HepG2 (cell line): ENCODE data around the gene ZMIZ1. TPM values are rescaled to one million over a fixed set of nuclear protein-coding genes. Genes with fewer than 3 reads are reported as not detected.
A peak's percentile ranks its signal among the peaks of the same experiment; 100 is the strongest.

ENCODE experiments used
- ATAC-seq: fragments of 200-7000 bp; cut with Tn5 transposase; 3 replicates; pipeline ENCODE4 v1.9.1; 2020; ENCODE audit warnings: mild to moderate bottlenecking, moderate library complexity
- BruUV-seq: library from RNA; stranded (reverse); fragments of 400-500 nt; replicated peaks from 2 replicates; lab custom pipeline; 2021; lab: Mats Ljungman, UMichigan
- CTCF ChIA-PET: fragments of 300-600 bp; formaldehyde crosslinking; extraction: SDS; loops from one replicate; lab custom pipeline; 2021; ENCODE audit warnings: low total read pairs, inconsistent platforms, low intra/inter-chr PET ratio; lab: Yijun Ruan, JAX
- POLR2A ChIA-PET: fragments of 350-600 bp; sonication (Branson Sonifier 250); formaldehyde crosslinking; loops from one replicate; lab custom pipeline; 2020; ENCODE audit warnings: antibody characterized with exemption, inconsistent platforms; lab: Yijun Ruan, JAX
- DNase-seq: peaks from one replicate; pipeline ENCODE4 v3.0.0-alpha.2; 2015; ENCODE audit warnings: low spot score
- FAIRE-seq: peaks from 3 replicates; lab custom pipeline; 2011; peaks lifted over from hg19 to GRCh38; lab: Jason Lieb, UNC
- H2AFZ ChIP-seq: one replicate; pipeline ENCODE4 v1.6.1; 2011; ENCODE audit warnings: low read length, inconsistent platforms
- H3K27ac ChIP-seq: fragments of 300-600 bp; 3 replicates; pipeline ENCODE4 v1.8.0; 2011; ENCODE audit warnings: mixed run types, mild to moderate bottlenecking, mixed read lengths, low read length, inconsistent platforms; ENCODE audit not compliant: insufficient read depth; ENCODE audit errors: extremely low read length
- H3K27me3 ChIP-seq, 2 experiments: fragments of 200-600 bp in 1 of 2; 2 replicates in 1 of 2; 3 replicates in 1 of 2; pipeline versions ENCODE4 v1.6.0 to v1.8.0; 2011; ENCODE audit warnings: low read length in 2 of 2, mild to moderate bottlenecking in 2 of 2, moderate library complexity in 2 of 2, inconsistent platforms in 1 of 2; ENCODE audit not compliant: insufficient read depth in 2 of 2, control insufficient read depth in 1 of 2
- H3K36me3 ChIP-seq, 2 experiments: fragments of 200-600 bp in 1 of 2; replicated peaks in 1 of 2; 2 replicates in 1 of 2; 3 replicates in 1 of 2; pipeline versions ENCODE4 v1.5.1 to v1.8.0; 2011; ENCODE audit warnings: low read length in 2 of 2, inconsistent platforms in 1 of 2; ENCODE audit not compliant: insufficient read depth in 2 of 2, control insufficient read depth in 1 of 2
- H3K4me1 ChIP-seq: 2 replicates; pipeline ENCODE4 v1.5.1; 2012; ENCODE audit warnings: low read length, inconsistent platforms; ENCODE audit not compliant: insufficient read depth
- H3K4me2 ChIP-seq: 2 replicates; pipeline ENCODE4 v1.6.0; 2011; ENCODE audit warnings: low read depth, low read length, inconsistent platforms
- H3K4me3 ChIP-seq, 3 experiments: fragments of 200-600 bp in 1 of 3; sonication (generic), shearing (Covaris generic) in 1 of 3; replicated peaks in 1 of 3; 2 replicates each; pipeline ENCODE4 v1.5.1; 2011 to 2016; ENCODE audit warnings: low read length in 3 of 3, inconsistent platforms in 2 of 3, low read depth in 2 of 3, mild to moderate bottlenecking in 2 of 3, control low read depth in 1 of 3, mixed read lengths in 1 of 3; ENCODE audit not compliant: insufficient read depth in 1 of 3
- H3K79me2 ChIP-seq: one replicate; pipeline ENCODE4 v1.6.1; 2011; ENCODE audit warnings: low read length, inconsistent platforms; ENCODE audit not compliant: insufficient read depth
- H3K9ac ChIP-seq: 2 replicates; pipeline ENCODE4 v1.6.0; 2011; ENCODE audit warnings: mild to moderate bottlenecking, low read depth, low read length, inconsistent platforms; ENCODE audit not compliant: insufficient read depth
- H3K9me3 ChIP-seq: 2 replicates; pipeline ENCODE4 v1.5.1; 2012; ENCODE audit warnings: mild to moderate bottlenecking, low read length
- H4K20me1 ChIP-seq: 2 replicates; pipeline ENCODE4 v1.6.0; 2011; ENCODE audit warnings: inconsistent platforms, mild to moderate bottlenecking, low read length, moderate library complexity; ENCODE audit not compliant: insufficient read depth
- AHR ChIP-seq: IDR thresholded peaks from 2 replicates; pipeline ENCODE4 v1.6.1; 2018; ENCODE audit warnings: missing genetic modification reagents, missing compliant biosample characterization
- NRL ChIP-seq: sonication (generic); formaldehyde crosslinking; IDR thresholded peaks from 2 replicates; pipeline ENCODE4 v1.5.0; 2020; ENCODE audit warnings: missing genetic modification reagents, mild to moderate bottlenecking, moderate library complexity, borderline replicate concordance
- WGBS: methylation state at CpG from one replicate; pipeline ENCODE4 v1.1.6; 2017; ENCODE audit warnings: low lambda C conversion rate; 5-methylcytosine and 5-hydroxymethylcytosine counted together
- in situ Hi-C: cut with HindIII; loops from 2 replicates; pipeline ENCODE4 v1.10.0; 2017; ENCODE audit warnings: low pct_unique_long_range_greater_than_20kb; ENCODE audit not compliant: extremely low pct_ligation_motif_present
- intact Hi-C: fragments of 100-400 bp; cut with micrococcal nuclease; formaldehyde crosslinking; loops from one replicate; pipeline ENCODE4 v1.10.0; 2022; ENCODE audit not compliant: unreplicated experiment
- polyA plus RNA-seq, 8 experiments: library from polyadenylated mRNA; depleted of rRNA in 3 of 8; stranded (reverse) in 7 of 8; unstranded in 1 of 8; fragments of >200 nt; fragmentation: Illumina TruSeq in 4 of 8; extraction: Trizol in 4 of 8; gene quantifications; 2 replicates each; pipeline versions ENCODE4 v1.2.1 to v1.2.3, GENCODE V29; 2011 to 2016; ENCODE audit warnings: low read depth in 4 of 8, missing spikeins in 1 of 8, mixed read lengths in 1 of 8; ENCODE audit not compliant: insufficient read depth in 1 of 8
- total RNA-seq, 5 experiments: library from RNA; depleted of rRNA; stranded (reverse); fragments of >200 nt; fragmentation: Illumina TruSeq; extraction: Trizol; gene quantifications; 2 replicates each; pipeline ENCODE4 v1.2.3, GENCODE V29; 2016; ENCODE audit warnings: low read depth in 1 of 5
- TF ChIP-seq, protein P1 (sequence below): sonication (generic); formaldehyde crosslinking; IDR thresholded peaks from 2 replicates; pipeline ENCODE4 v1.4.0; 2020; ENCODE audit warnings: missing genetic modification reagents, borderline replicate concordance

Gene ZMIZ1
- total and polyA plus RNA-seq, 2 of the 13 experiments (the other 11 are each of a cell fraction or from before 2014, with no cell fraction given) = 5.3 to 10.2 TPM

DNA sequence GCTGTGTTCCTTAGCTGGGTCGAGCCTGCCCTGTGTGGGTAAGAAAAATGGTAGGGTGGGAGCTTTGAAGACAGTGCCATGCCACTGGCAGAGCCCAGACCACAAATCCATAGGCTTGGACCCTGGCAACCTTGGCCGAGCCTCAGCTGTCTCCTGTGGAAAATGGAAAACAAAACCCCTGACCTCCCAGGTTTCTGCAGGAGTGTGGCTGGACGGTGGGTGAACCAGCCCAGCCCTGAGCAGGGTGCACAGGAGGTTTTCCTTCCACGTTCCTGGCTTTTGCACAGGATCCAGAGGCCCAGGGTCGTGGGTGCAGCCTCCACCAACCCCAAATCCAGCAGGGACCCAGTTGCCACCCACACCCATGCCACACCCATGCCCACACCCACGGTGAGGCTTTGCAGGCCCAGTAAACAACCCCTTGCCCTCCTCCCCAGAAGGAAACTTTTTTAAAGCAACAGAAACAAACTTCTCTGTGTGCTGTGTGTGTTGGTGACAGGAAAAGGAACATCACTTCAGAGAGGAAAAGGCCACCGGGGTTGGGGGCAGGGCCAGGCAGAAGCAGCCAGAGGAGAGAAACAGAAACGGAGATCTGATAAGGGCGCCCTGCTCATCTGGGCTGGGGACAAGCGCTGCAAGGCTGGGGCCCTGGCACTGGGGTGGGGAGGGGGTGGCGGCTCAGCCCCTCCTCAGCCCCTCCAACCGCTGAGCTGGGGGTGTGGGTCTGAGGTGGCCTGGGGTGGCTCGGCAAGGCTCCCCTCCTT lies 20.7 kb upstream of the ZMIZ1 start (continued):
- TF ChIP-seq, protein P1, sequence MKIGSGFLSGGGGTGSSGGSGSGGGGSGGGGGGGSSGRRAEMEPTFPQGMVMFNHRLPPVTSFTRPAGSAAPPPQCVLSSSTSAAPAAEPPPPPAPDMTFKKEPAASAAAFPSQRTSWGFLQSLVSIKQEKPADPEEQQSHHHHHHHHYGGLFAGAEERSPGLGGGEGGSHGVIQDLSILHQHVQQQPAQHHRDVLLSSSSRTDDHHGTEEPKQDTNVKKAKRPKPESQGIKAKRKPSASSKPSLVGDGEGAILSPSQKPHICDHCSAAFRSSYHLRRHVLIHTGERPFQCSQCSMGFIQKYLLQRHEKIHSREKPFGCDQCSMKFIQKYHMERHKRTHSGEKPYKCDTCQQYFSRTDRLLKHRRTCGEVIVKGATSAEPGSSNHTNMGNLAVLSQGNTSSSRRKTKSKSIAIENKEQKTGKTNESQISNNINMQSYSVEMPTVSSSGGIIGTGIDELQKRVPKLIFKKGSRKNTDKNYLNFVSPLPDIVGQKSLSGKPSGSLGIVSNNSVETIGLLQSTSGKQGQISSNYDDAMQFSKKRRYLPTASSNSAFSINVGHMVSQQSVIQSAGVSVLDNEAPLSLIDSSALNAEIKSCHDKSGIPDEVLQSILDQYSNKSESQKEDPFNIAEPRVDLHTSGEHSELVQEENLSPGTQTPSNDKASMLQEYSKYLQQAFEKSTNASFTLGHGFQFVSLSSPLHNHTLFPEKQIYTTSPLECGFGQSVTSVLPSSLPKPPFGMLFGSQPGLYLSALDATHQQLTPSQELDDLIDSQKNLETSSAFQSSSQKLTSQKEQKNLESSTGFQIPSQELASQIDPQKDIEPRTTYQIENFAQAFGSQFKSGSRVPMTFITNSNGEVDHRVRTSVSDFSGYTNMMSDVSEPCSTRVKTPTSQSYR (CRISPR knock-in tag) = peak; percentile 56; the same call in 1 of the 2 replicates

- POLR2A ChIA-PET = interaction anchor here (1.0 kb wide), 1 partner anchor 75 kb away, joined by 3 read pairs; no protein-coding TSS in a partner anchor
- FAIRE-seq (no peak), ATAC-seq (peak; percentile 16), DNase-seq (no peak)
- peak overlapping the region; percentile 56 for H3K4me2 ChIP-seq
- no peak overlapping the region for H2AFZ ChIP-seq
- no peak overlapping the region for H3K27ac ChIP-seq
- TF ChIP-seq NRL (CRISPR knock-in tag) = 0 out of 2 replicates have a peak, but pooled peaks have one; percentile 37
- no peak for TF ChIP-seq AHR (CRISPR knock-in tag)
- intact Hi-C loops (no loop called here), in situ Hi-C loops (no loop called here)
- no peaks in the 10 kb centered on the region for H3K79me2 ChIP-seq
- H3K4me3 ChIP-seq = peak overlapping the region in 1 of 3 experiments; percentile 43; a peak in 1 of 6 replicates
- CTCF ChIA-PET = no interaction called here
- peaks cover 3 to 6% of the 10 kb centered on the region in 2 experiments; a peak in 2 of 5 replicates for H3K27me3 ChIP-seq
- no peaks in the 10 kb centered on the region for H3K9me3 ChIP-seq
- H3K9ac ChIP-seq = no peak overlapping the region
- 44% methylated on average over 8 of the region's 14 CpGs for WGBS
- peaks cover 57% of the 10 kb centered on the region for H3K4me1 ChIP-seq
- no TSS peak for BruUV-seq
- no peaks in the 10 kb centered on the region for H4K20me1 ChIP-seq
- no peaks in the 10 kb centered on the region for H3K36me3 ChIP-seq
These were observed 19.9 kb upstream of the ZMIZ1 start for GRCh38 chr10:79048639-79049550.
